Transverse colon (tissue), 4 donors: ENCODE measurements around the gene GCNT1. TPM values are rescaled to one million over a fixed set of nuclear protein-coding genes. Genes with fewer than 3 reads are reported as not detected.
"Not testable (repeated sequence)": the region's sequence is repeated elsewhere in the genome, so short reads cannot be mapped to it uniquely, and the experiment has no call there.

ENCODE experiments used
- DNase-seq: peaks from one replicate; pipeline ENCODE4 v3.0.0-alpha.2; 2019
- H3K27ac ChIP-seq, 4 donors: fragments of 200-600 bp; sonication (generic); 2 replicates each; pipeline ENCODE4 v1.5.1; 2016 to 2018; ENCODE audit warnings: inconsistent platforms in 4 of 4
- H3K27me3 ChIP-seq: fragments of 200-600 bp; sonication (generic); 2 replicates; pipeline ENCODE4 v1.5.1; 2017; ENCODE audit warnings: inconsistent platforms
- H3K36me3 ChIP-seq, 4 donors: fragments of 200-600 bp; sonication (generic); 2 replicates each; pipeline ENCODE4 v1.5.1; 2017 to 2019; ENCODE audit warnings: inconsistent platforms in 4 of 4
- H3K4me1 ChIP-seq, 4 donors: fragments of 200-600 bp; sonication (generic); 2 replicates each; pipeline ENCODE4 v1.5.1; 2017 to 2020; ENCODE audit warnings: inconsistent platforms in 4 of 4
- H3K4me3 ChIP-seq, 4 donors: fragments of 200-600 bp; sonication (generic); 1 replicate in 1 of 4; 2 replicates in 3 of 4; pipeline versions ENCODE4 v1.5.1 to v1.6.1; 2017 to 2019; ENCODE audit warnings: inconsistent platforms in 4 of 4
- H3K9me3 ChIP-seq, 2 donors: fragments of 200-600 bp; sonication (generic); 2 replicates each; pipeline ENCODE4 v1.5.1; 2017 to 2019; ENCODE audit warnings: inconsistent platforms in 2 of 2
- EP300 ChIP-seq: sonication (generic); formaldehyde crosslinking; IDR thresholded peaks from one replicate; pipeline ENCODE4 v1.6.1; 2017; ENCODE audit warnings: antibody characterized with exemption, low read depth
- POLR2A ChIP-seq: fragments of 450-650 bp; IDR thresholded peaks from one replicate; pipeline ENCODE4 v1.6.1; 2016; ENCODE audit warnings: antibody characterized with exemption, mild to moderate bottlenecking, moderate library complexity
- POLR2AphosphoS5 ChIP-seq, 3 donors: sonication (generic); formaldehyde crosslinking; IDR thresholded peaks; one replicate each; pipeline ENCODE4 v1.6.1; 2016; ENCODE audit warnings: antibody characterized with exemption in 3 of 3
- WGBS, 2 donors: methylation state at CpG; one replicate each; pipeline ENCODE4 v1.1.5; 2018; ENCODE audit warnings: low coverage in 1 of 2; 5-methylcytosine and 5-hydroxymethylcytosine counted together
- in situ Hi-C, 4 donors: fragments of 200-750 bp; cut with MboI; loops; one replicate each; pipeline versions ENCODE4 v1.15.0 to v1.15.1; 2017; ENCODE audit warnings: low sequenced_read_pairs in 3 of 4, low pct_ligation_motif_present in 1 of 4, low pct_unique_long_range_greater_than_20kb in 1 of 4
- intact Hi-C: fragments of 100-400 bp; cut with DNase I; formaldehyde crosslinking; loops from one replicate; pipeline ENCODE4 v1.15.1; 2023; ENCODE audit warnings: low total_unique reads
- total RNA-seq, 4 donors: library from RNA; depleted of rRNA; stranded (reverse); fragments of >200 nt; gene quantifications; one replicate each; pipeline ENCODE4 v1.1.0, GENCODE V29; 2016
- TF ChIP-seq, protein P1 (sequence below), 5 experiments: fragments of 200-600 bp in 3 of 5; fragments of 450-650 bp in 2 of 5; sonication (generic) in 3 of 5; IDR thresholded peaks; 1 replicate in 2 of 5; 2 replicates in 3 of 5; pipeline ENCODE4 v1.5.1; 2016 to 2017; ENCODE audit warnings: antibody characterized with exemption in 5 of 5, inconsistent platforms in 3 of 5, mild to moderate bottlenecking in 2 of 5, moderate library complexity in 1 of 5

The GCNT1 gene
- total RNA-seq, 4 donors from 2014 or later, result 12.7 to 52.0 (median 27.8) TPM

DNA sequence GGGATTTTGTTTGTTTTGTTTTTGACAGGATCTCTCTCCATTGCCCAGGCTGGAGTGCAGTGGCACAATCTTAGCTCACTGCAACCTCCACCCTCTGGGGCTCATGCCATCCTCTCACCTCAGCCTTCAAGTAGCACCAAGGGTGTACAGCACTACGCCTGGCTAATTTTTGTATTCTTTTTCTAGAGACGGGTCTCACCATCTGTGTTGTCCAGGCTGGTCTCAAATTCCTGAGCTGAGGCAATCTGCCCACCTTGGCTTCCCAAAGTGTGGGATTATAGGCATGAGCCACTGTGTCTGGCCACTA is 7.3 kb downstream of the GCNT1 start:
- no peak for DNase-seq
- H3K27ac ChIP-seq, result peak overlapping the region in 2 of 4 donors; percentile 11 to 13
- no peaks in the 10 kb centered on the region for H3K36me3 ChIP-seq
- in situ Hi-C loops, result loop anchor here in 2 of 4 donors (25.0 kb wide), 2 partner anchors 146 to 546 kb away; partner anchors contain the start of gene FOXB2 (in 1 of the 2)
- TF ChIP-seq POLR2AphosphoS5 (IDR thresholded peaks at IDR 0.05) (no peak), EP300 (no peak), POLR2A (no peak)
- TF ChIP-seq, protein P1, sequence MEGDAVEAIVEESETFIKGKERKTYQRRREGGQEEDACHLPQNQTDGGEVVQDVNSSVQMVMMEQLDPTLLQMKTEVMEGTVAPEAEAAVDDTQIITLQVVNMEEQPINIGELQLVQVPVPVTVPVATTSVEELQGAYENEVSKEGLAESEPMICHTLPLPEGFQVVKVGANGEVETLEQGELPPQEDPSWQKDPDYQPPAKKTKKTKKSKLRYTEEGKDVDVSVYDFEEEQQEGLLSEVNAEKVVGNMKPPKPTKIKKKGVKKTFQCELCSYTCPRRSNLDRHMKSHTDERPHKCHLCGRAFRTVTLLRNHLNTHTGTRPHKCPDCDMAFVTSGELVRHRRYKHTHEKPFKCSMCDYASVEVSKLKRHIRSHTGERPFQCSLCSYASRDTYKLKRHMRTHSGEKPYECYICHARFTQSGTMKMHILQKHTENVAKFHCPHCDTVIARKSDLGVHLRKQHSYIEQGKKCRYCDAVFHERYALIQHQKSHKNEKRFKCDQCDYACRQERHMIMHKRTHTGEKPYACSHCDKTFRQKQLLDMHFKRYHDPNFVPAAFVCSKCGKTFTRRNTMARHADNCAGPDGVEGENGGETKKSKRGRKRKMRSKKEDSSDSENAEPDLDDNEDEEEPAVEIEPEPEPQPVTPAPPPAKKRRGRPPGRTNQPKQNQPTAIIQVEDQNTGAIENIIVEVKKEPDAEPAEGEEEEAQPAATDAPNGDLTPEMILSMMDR (IDR thresholded peaks at IDR 0.05), result no peak
- peaks cover 2 to 16% (median 10%) of the 10 kb centered on the region in 4 donors for H3K4me1 ChIP-seq
- H3K9me3 ChIP-seq, result no peaks in the 10 kb centered on the region
- H3K4me3 ChIP-seq, result no peak overlapping the region
- H3K27me3 ChIP-seq, result no peaks in the 10 kb centered on the region
- intact Hi-C loops, result no loop called here
- WGBS, 2 donors, result 88% methylated on average over 2 of the region's 2 CpGs; no CpG with 5 or more reads in 1 of the 2 donors

DNA sequence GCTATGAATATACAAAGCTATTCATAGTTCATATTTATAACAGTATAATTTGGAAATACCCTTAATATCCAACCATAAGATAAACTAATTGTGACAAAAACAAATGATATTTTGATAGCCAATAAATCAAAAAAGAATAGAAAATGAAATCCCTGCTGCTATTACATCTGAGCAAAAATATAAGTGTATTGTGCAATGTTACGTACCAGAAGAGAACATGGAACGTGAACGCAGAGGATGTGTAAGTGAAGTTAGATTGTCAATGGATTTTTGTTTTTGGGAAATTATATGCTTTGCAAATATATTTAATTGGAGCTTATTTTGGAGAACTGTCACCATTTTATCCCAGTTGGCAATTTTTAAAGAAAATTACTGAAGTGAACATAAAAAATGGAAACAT is 15.4 kb downstream of the GCNT1 start:
- Histone ChIP-seq H3K27me3 (no peaks in the 10 kb centered on the region), H3K27ac (no peak overlapping the region), H3K36me3 (no peaks in the 10 kb centered on the region), H3K4me1 (peaks cover 7 to 36% (median 17%) of the 10 kb centered on the region in 4 donors), H3K9me3 (no peaks in the 10 kb centered on the region), H3K4me3 (no peak overlapping the region)
- DNase-seq, result no peak
- intact Hi-C loops, result no loop called here
- WGBS, 2 donors, result 80 to 91% methylated on average over 3 of the region's 3 CpGs
- in situ Hi-C loops, result loop anchor here in 2 of 4 donors (25.0 kb wide), 2 partner anchors 138 to 538 kb away; partner anchors contain the start of gene FOXB2 (in 1 of the 2)
- TF ChIP-seq POLR2AphosphoS5 (IDR thresholded peaks at IDR 0.05) (no peak), POLR2A (no peak), EP300 (no peak)
- TF ChIP-seq, protein P1 (IDR thresholded peaks at IDR 0.05), result no peak

DNA sequence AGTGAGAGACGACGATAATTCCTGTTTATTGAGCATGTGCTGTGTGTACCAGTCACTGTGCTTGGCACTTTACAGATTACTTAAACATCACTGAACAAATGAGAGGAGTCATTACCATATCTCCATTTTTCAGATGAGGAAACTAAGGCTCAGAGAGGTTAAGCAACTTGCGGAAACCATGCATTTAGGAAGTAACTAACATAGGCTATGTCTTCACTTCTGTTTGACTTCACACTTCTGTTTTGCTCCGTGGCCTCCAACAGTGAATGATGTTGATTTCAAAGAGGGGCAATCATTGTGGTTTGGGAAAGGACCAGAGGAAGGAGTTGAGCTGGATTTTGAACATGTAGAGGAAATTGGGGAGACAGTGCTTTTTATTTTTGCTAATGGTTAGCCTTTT is 16.7 kb downstream of the GCNT1 start:
- no peak for DNase-seq
- no peaks in the 10 kb centered on the region for H3K9me3 ChIP-seq
- no peaks in the 10 kb centered on the region for H3K27me3 ChIP-seq
- H3K36me3 ChIP-seq, result no peaks in the 10 kb centered on the region
- intact Hi-C loops (no loop called here), in situ Hi-C loops (no loop called here)
- no peak overlapping the region for H3K27ac ChIP-seq
- TF ChIP-seq, protein P1 (IDR thresholded peaks at IDR 0.05), result no peak
- TF ChIP-seq EP300, result no peak
- peaks cover 7 to 35% (median 16%) of the 10 kb centered on the region in 4 donors for H3K4me1 ChIP-seq
- no peak overlapping the region for H3K4me3 ChIP-seq
- WGBS, 2 donors, result 91 to 95% methylated on average over 4 of the region's 4 CpGs

DNA sequence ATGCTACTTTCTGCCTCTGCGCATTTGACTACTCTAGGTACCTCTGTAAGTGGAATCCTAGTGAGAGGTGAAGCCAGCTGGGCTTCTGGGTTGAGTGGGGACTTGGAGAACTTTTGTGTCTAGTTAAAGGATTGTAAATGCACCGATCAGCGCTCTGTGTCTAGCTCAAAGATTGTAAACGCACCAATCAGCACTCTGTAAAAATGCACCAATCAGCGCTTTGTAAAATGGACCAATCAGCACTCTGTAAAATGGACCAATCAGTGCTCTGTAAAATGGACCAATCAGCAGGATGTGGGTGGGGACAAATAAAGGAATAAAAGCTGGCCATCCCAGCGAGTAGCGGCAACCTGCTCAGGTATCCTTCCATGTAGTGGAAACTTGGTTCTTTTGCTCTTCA is 18.8 kb downstream of the GCNT1 start:
- 80 to 84% methylated on average over 6 to 7 of the region's 7 CpGs for WGBS, 2 donors
- intact Hi-C loops, result not testable (repeated sequence)

DNA sequence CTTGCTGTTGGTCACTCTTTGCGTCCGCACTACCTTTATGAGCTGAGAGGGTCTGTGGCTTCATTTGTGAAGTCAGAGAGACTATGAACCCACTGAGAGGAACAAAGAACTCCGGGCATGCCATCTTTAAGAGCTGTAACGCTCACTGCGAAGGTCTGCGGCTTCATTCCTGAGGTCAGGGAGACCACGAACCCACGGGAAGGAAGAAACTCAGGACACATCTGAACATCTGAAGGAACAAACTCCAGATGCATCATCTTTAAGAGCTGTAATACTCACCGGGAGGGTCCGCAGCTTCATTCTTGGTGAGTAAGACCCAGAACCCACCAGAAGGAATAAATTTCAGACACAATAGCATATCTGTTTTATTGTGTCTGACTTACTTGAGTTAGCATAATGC is 19.2 kb downstream of the GCNT1 start:
- Histone ChIP-seq H3K9me3 (peaks cover 0 to 2% of the 10 kb centered on the region in 2 donors), H3K4me3 (no peak overlapping the region), H3K36me3 (no peaks in the 10 kb centered on the region), H3K4me1 (peaks cover 0 to 9% (median 7%) of the 10 kb centered on the region in 4 donors), H3K27me3 (no peaks in the 10 kb centered on the region), H3K27ac (no peak overlapping the region)
- DNase-seq, result no peak
- 90 to 96% methylated on average over 3 to 10 of the region's 10 CpGs for WGBS, 2 donors
- in situ Hi-C loops (no loop called here), intact Hi-C loops (no loop called here)
- TF ChIP-seq POLR2A (no peak), POLR2AphosphoS5 (IDR thresholded peaks at IDR 0.05) (no peak), EP300 (no peak)
- TF ChIP-seq, protein P1 (IDR thresholded peaks at IDR 0.05), result no peak

More for the DNA sequence above, 18.8 kb downstream of the GCNT1 start:
- H3K4me3 ChIP-seq, DNase-seq, H3K9me3 ChIP-seq, H3K27me3 ChIP-seq, H3K36me3 ChIP-seq, H3K27ac ChIP-seq, in situ Hi-C loops: not testable (repeated sequence)
- H3K4me1 ChIP-seq, result peaks cover 0 to 13% (median 8%) of the 10 kb centered on the region in 4 donors

DNA sequence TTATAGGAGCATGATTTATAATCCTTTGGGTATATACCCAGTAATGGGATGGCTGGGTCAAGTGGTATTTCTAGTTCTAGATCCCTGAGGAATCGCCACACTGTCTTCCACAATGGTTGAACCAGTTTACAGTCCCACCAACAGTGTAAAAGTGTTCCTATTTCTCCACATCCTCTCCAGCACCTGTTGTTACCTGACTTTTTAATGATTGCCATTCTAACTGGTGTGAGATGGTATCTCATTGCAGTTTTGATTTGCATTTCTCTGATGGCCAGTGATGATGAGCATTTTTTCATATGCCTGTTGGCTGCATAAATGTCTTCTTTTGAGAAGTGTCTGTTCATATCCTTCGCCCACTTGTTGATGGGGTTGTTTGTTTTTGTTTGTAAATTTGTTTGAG is 20.4 kb downstream of the GCNT1 start:
- H3K36me3 ChIP-seq, H3K4me3 ChIP-seq, H3K27ac ChIP-seq, in situ Hi-C loops, intact Hi-C loops, H3K9me3 ChIP-seq, DNase-seq, H3K27me3 ChIP-seq, H3K4me1 ChIP-seq: not testable (repeated sequence)
- WGBS, 2 donors, result 93 to 100% methylated on average over 2 of the region's 2 CpGs
